Duodenal mucosa (tissue), 2 donors: ENCODE measurements around the gene AKAP6.
"Not testable (repeated sequence)": the region's sequence is repeated elsewhere in the genome, so short reads cannot be mapped to it uniquely, and the experiment has no call there.

Source experiments
- H3K27ac ChIP-seq: one replicate; pipeline ENCODE4 v1.7.0; 2013; ENCODE audit warnings: low read depth, low read length
- H3K27me3 ChIP-seq, 2 donors: one replicate each; pipeline ENCODE4 v1.7.0; 2013; ENCODE audit warnings: low read length in 2 of 2, control low read depth in 1 of 2; ENCODE audit not compliant: insufficient read depth in 2 of 2, control insufficient read depth in 1 of 2
- H3K36me3 ChIP-seq, 2 donors: one replicate each; pipeline ENCODE4 v1.7.0; 2013; ENCODE audit warnings: low read length in 2 of 2, control low read depth in 1 of 2; ENCODE audit not compliant: insufficient read depth in 2 of 2, control insufficient read depth in 1 of 2
- H3K4me1 ChIP-seq, 2 donors: one replicate each; pipeline ENCODE4 v1.7.0; 2013; ENCODE audit warnings: low read length in 2 of 2, control low read depth in 1 of 2; ENCODE audit not compliant: insufficient read depth in 2 of 2, control insufficient read depth in 1 of 2
- H3K4me3 ChIP-seq, 2 donors: one replicate each; pipeline ENCODE4 v1.7.0; 2013; ENCODE audit warnings: low read length in 2 of 2, low read depth in 1 of 2
- H3K9ac ChIP-seq, 2 donors: one replicate each; pipeline ENCODE4 v1.7.0; 2013; ENCODE audit warnings: low read length in 2 of 2, low read depth in 1 of 2
- H3K9me3 ChIP-seq, 2 donors: one replicate each; pipeline ENCODE4 v1.7.0; 2013; ENCODE audit warnings: low read length in 2 of 2, control low read depth in 1 of 2; ENCODE audit not compliant: control insufficient read depth in 1 of 2

Gene AKAP6

DNA sequence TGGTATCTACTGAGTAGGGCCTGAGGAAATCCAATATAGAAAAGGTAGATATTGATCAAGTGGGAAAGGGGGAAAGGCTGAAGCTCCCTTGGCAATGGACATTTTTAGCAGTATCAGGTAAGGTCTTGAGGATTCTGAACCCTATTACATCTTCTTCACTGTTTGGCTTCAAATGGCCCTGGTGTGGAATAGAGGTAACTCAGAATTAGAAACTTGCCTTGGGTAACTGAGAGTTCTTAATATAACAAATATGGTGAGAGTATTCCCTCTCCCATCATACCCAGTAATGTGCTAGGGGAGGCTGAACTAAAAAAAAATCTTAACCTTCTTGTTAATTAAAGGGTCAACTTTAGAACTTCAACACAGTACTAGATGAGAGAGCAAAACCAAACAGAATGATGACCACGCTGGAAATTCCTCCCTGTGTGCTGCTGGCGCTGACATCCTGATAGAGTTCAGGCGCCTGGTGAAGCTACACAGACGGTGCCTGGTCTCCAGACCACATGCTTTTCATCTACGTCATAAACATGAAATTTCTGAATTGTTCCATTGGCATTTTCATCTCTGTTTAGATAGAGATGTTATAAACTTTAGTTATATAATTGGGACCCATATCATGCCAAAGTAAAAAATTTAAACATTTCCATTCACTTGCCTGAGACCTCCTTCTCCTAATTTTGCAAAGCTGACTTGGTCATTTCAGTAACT lies 128.3 kb downstream of the AKAP6 start:
- Histone ChIP-seq H3K9ac (no peak overlapping the region), H3K9me3 (no peaks in the 10 kb centered on the region), H3K27me3 (no peaks in the 10 kb centered on the region), H3K4me3 (no peak overlapping the region), H3K4me1 (no peaks in the 10 kb centered on the region), H3K36me3 (no peaks in the 10 kb centered on the region), H3K27ac (no peak overlapping the region)

GRCh38 chr14:32458720-32459119 lies 129.6 kb downstream of the AKAP6 start:
- no peak overlapping the region for H3K27ac ChIP-seq
- no peak overlapping the region for H3K9ac ChIP-seq
- H3K9me3 ChIP-seq: no peaks in the 10 kb centered on the region
- no peaks in the 10 kb centered on the region for H3K27me3 ChIP-seq
- no peaks in the 10 kb centered on the region for H3K4me1 ChIP-seq
- H3K36me3 ChIP-seq: no peaks in the 10 kb centered on the region
- no peak overlapping the region for H3K4me3 ChIP-seq

- H3K4me1 ChIP-seq: no peaks in the 10 kb centered on the region
- no peak overlapping the region for H3K4me3 ChIP-seq
- H3K9me3 ChIP-seq: no peaks in the 10 kb centered on the region
- no peak overlapping the region for H3K9ac ChIP-seq
- H3K36me3 ChIP-seq: no peaks in the 10 kb centered on the region
- H3K27me3 ChIP-seq: no peaks in the 10 kb centered on the region
- no peak overlapping the region for H3K27ac ChIP-seq
Measured at GRCh38 chr14:32460267-32460666, 131.2 kb downstream of the AKAP6 start.

DNA sequence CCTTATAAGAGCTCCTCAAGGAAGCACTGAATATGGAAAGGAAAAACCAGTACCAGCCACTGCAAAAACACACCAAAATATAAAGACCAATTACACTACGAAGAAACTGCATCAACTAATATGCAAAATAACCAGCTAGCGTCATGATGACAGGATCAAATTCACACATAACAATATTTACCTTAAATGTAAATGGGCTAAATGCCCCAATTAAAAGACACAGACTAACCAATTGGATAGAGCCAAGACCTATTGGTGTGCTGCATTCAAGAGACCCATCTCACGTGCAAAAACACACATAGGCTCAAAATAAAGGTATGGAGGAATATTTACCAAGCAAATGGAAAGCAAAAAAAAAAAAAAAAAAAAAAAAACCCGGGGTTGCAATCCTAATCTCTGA lies 133.5 kb downstream of the AKAP6 start:
- not testable (repeated sequence) for H3K36me3 ChIP-seq, H3K27me3 ChIP-seq, H3K4me3 ChIP-seq, H3K9ac ChIP-seq, H3K27ac ChIP-seq, H3K4me1 ChIP-seq, H3K9me3 ChIP-seq

GRCh38 chr14:32468955-32469354 lies 139.9 kb downstream of the AKAP6 start:
- Histone ChIP-seq H3K9me3 (no peaks in the 10 kb centered on the region), H3K36me3 (no peaks in the 10 kb centered on the region), H3K27ac (no peak overlapping the region), H3K9ac (no peak overlapping the region), H3K27me3 (no peaks in the 10 kb centered on the region), H3K4me3 (no peak overlapping the region), H3K4me1 (peaks cover 6 to 7% of the 10 kb centered on the region in 2 donors)

GRCh38 chr14:32469388-32470160 lies 140.5 kb downstream of the AKAP6 start:
- Histone ChIP-seq H3K27me3 (no peaks in the 10 kb centered on the region), H3K9ac (no peak overlapping the region), H3K4me3 (no peak overlapping the region), H3K9me3 (no peaks in the 10 kb centered on the region), H3K4me1 (peaks cover 6 to 7% of the 10 kb centered on the region in 2 donors), H3K27ac (no peak overlapping the region), H3K36me3 (no peaks in the 10 kb centered on the region)

DNA sequence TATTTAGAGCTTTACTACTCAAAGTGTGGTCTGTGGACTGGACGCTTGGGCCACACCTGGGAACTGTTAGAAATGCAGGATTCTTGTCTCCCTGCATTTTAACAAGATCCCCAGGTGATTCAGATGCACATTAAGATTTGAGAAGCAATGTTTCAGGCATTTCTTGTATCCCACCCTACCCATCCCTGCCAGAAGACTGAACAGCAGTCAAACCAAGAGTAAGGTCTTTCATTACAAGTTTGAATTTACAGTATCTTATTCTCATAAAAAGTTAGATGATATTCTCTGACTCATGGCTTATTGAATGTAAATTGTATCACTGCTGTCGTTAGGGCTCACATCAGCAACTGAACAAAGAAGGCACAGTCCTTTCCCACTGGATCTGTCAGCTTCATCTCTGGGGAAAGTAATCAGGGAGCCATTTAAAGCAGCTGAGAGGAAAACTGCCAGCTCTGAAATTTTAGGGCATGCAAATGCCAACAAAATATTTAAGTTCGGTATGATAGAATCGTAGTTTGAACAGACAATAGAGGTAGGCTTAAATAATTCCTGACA lies 141.1 kb downstream of the AKAP6 start:
- Histone ChIP-seq H3K27ac (no peak overlapping the region), H3K9ac (no peak overlapping the region), H3K4me1 (peaks cover 6 to 7% of the 10 kb centered on the region in 2 donors)

GRCh38 chr14:32471181-32471580 lies 142.1 kb downstream of the AKAP6 start:
- Histone ChIP-seq H3K4me1 (peaks cover 6 to 7% of the 10 kb centered on the region in 2 donors), H3K4me3 (no peak overlapping the region), H3K27ac (no peak overlapping the region), H3K27me3 (no peaks in the 10 kb centered on the region), H3K9me3 (no peaks in the 10 kb centered on the region), H3K9ac (no peak overlapping the region), H3K36me3 (no peaks in the 10 kb centered on the region)

More for the DNA sequence above, 141.1 kb downstream of the AKAP6 start:
- no peak overlapping the region for H3K4me3 ChIP-seq
- no peaks in the 10 kb centered on the region for H3K27me3 ChIP-seq
- H3K9me3 ChIP-seq: no peaks in the 10 kb centered on the region
- H3K36me3 ChIP-seq: no peaks in the 10 kb centered on the region

- H3K27me3 ChIP-seq: no peaks in the 10 kb centered on the region
- H3K4me1 ChIP-seq: peaks cover 6 to 7% of the 10 kb centered on the region in 2 donors
- no peak overlapping the region for H3K4me3 ChIP-seq
- H3K27ac ChIP-seq: no peak overlapping the region
- H3K9me3 ChIP-seq: no peaks in the 10 kb centered on the region
- no peaks in the 10 kb centered on the region for H3K36me3 ChIP-seq
- no peak overlapping the region for H3K9ac ChIP-seq
Measured at GRCh38 chr14:32472076-32472475, 143.0 kb downstream of the AKAP6 start.
